HepG2 (cell line): ENCODE data around the gene SNAP29. TPM values are rescaled to one million over a fixed set of nuclear protein-coding genes. Genes with fewer than 3 reads are reported as not detected.
"Not testable (repeated sequence)": the region's sequence is repeated elsewhere in the genome, so short reads cannot be mapped to it uniquely, and the experiment has no call there.

Experiments used
- ATAC-seq: fragments of 200-7000 bp; cut with Tn5 transposase; 3 replicates; pipeline ENCODE4 v1.9.1; 2020; ENCODE audit warnings: mild to moderate bottlenecking, moderate library complexity
- BruUV-seq: library from RNA; stranded (reverse); fragments of 400-500 nt; replicated peaks from 2 replicates; lab custom pipeline; 2021; lab: Mats Ljungman, UMichigan
- CTCF ChIA-PET: fragments of 300-600 bp; formaldehyde crosslinking; extraction: SDS; loops from one replicate; lab custom pipeline; 2021; ENCODE audit warnings: low total read pairs, inconsistent platforms, low intra/inter-chr PET ratio; lab: Yijun Ruan, JAX
- POLR2A ChIA-PET: fragments of 350-600 bp; sonication (Branson Sonifier 250); formaldehyde crosslinking; loops from one replicate; lab custom pipeline; 2020; ENCODE audit warnings: antibody characterized with exemption, inconsistent platforms; lab: Yijun Ruan, JAX
- DNase-seq: peaks from one replicate; pipeline ENCODE4 v3.0.0-alpha.2; 2015; ENCODE audit warnings: low spot score
- FAIRE-seq: peaks from 3 replicates; lab custom pipeline; 2011; peaks lifted over from hg19 to GRCh38; lab: Jason Lieb, UNC
- H2AFZ ChIP-seq: one replicate; pipeline ENCODE4 v1.6.1; 2011; ENCODE audit warnings: low read length, inconsistent platforms
- H3K27ac ChIP-seq: fragments of 300-600 bp; 3 replicates; pipeline ENCODE4 v1.8.0; 2011; ENCODE audit warnings: mixed run types, mild to moderate bottlenecking, mixed read lengths, low read length, inconsistent platforms; ENCODE audit not compliant: insufficient read depth; ENCODE audit errors: extremely low read length
- H3K27me3 ChIP-seq, 2 experiments: fragments of 200-600 bp in 1 of 2; 2 replicates in 1 of 2; 3 replicates in 1 of 2; pipeline versions ENCODE4 v1.6.0 to v1.8.0; 2011; ENCODE audit warnings: low read length in 2 of 2, mild to moderate bottlenecking in 2 of 2, moderate library complexity in 2 of 2, inconsistent platforms in 1 of 2; ENCODE audit not compliant: insufficient read depth in 2 of 2, control insufficient read depth in 1 of 2
- H3K36me3 ChIP-seq, 2 experiments: fragments of 200-600 bp in 1 of 2; replicated peaks in 1 of 2; 2 replicates in 1 of 2; 3 replicates in 1 of 2; pipeline versions ENCODE4 v1.5.1 to v1.8.0; 2011; ENCODE audit warnings: low read length in 2 of 2, inconsistent platforms in 1 of 2; ENCODE audit not compliant: insufficient read depth in 2 of 2, control insufficient read depth in 1 of 2
- H3K4me1 ChIP-seq: 2 replicates; pipeline ENCODE4 v1.5.1; 2012; ENCODE audit warnings: low read length, inconsistent platforms; ENCODE audit not compliant: insufficient read depth
- H3K4me2 ChIP-seq: 2 replicates; pipeline ENCODE4 v1.6.0; 2011; ENCODE audit warnings: low read depth, low read length, inconsistent platforms
- H3K4me3 ChIP-seq, 3 experiments: fragments of 200-600 bp in 1 of 3; sonication (generic), shearing (Covaris generic) in 1 of 3; replicated peaks in 1 of 3; 2 replicates each; pipeline ENCODE4 v1.5.1; 2011 to 2016; ENCODE audit warnings: low read length in 3 of 3, inconsistent platforms in 2 of 3, low read depth in 2 of 3, mild to moderate bottlenecking in 2 of 3, control low read depth in 1 of 3, mixed read lengths in 1 of 3; ENCODE audit not compliant: insufficient read depth in 1 of 3
- H3K79me2 ChIP-seq: one replicate; pipeline ENCODE4 v1.6.1; 2011; ENCODE audit warnings: low read length, inconsistent platforms; ENCODE audit not compliant: insufficient read depth
- H3K9ac ChIP-seq: 2 replicates; pipeline ENCODE4 v1.6.0; 2011; ENCODE audit warnings: mild to moderate bottlenecking, low read depth, low read length, inconsistent platforms; ENCODE audit not compliant: insufficient read depth
- H3K9me3 ChIP-seq: 2 replicates; pipeline ENCODE4 v1.5.1; 2012; ENCODE audit warnings: mild to moderate bottlenecking, low read length
- H4K20me1 ChIP-seq: 2 replicates; pipeline ENCODE4 v1.6.0; 2011; ENCODE audit warnings: inconsistent platforms, mild to moderate bottlenecking, low read length, moderate library complexity; ENCODE audit not compliant: insufficient read depth
- CENPX ChIP-seq: sonication (generic); formaldehyde crosslinking; IDR thresholded peaks from 2 replicates; pipeline ENCODE4 v1.9.0; 2021; ENCODE audit warnings: mild to moderate bottlenecking, missing genetic modification reagents, moderate library complexity
- NBN ChIP-seq: fragments of 450-650 bp; conservative IDR thresholded peaks from 2 replicates; pipeline ENCODE4 v1.6.1; 2017
- PREB ChIP-seq: sonication (generic); formaldehyde crosslinking; IDR thresholded peaks from 2 replicates; pipeline ENCODE4 v1.4.0; 2020; ENCODE audit warnings: missing genetic modification reagents
- SPEN ChIP-seq: sonication (generic); formaldehyde crosslinking; IDR thresholded peaks from 2 replicates; pipeline ENCODE4 v1.5.1; 2020; ENCODE audit warnings: low read depth, mild to moderate bottlenecking, missing genetic modification reagents
- ZNF337 ChIP-seq: sonication (generic); formaldehyde crosslinking; IDR thresholded peaks from 2 replicates; pipeline ENCODE4 v1.5.1; 2020; ENCODE audit warnings: missing genetic modification reagents, low read depth, mild to moderate bottlenecking, borderline replicate concordance
- ZNF703 ChIP-seq: sonication (generic); formaldehyde crosslinking; IDR thresholded peaks from 2 replicates; pipeline ENCODE4 v1.5.1; 2020; ENCODE audit warnings: missing genetic modification reagents, mild to moderate bottlenecking, moderate library complexity, borderline replicate concordance
- WGBS: methylation state at CpG from one replicate; pipeline ENCODE4 v1.1.6; 2017; ENCODE audit warnings: low lambda C conversion rate; 5-methylcytosine and 5-hydroxymethylcytosine counted together
- in situ Hi-C: cut with HindIII; loops from 2 replicates; pipeline ENCODE4 v1.10.0; 2017; ENCODE audit warnings: low pct_unique_long_range_greater_than_20kb; ENCODE audit not compliant: extremely low pct_ligation_motif_present
- intact Hi-C: fragments of 100-400 bp; cut with micrococcal nuclease; formaldehyde crosslinking; loops from one replicate; pipeline ENCODE4 v1.10.0; 2022; ENCODE audit not compliant: unreplicated experiment
- polyA plus RNA-seq, 8 experiments: library from polyadenylated mRNA; depleted of rRNA in 3 of 8; stranded (reverse) in 7 of 8; unstranded in 1 of 8; fragments of >200 nt; fragmentation: Illumina TruSeq in 4 of 8; extraction: Trizol in 4 of 8; gene quantifications; 2 replicates each; pipeline versions ENCODE4 v1.2.1 to v1.2.3, GENCODE V29; 2011 to 2016; ENCODE audit warnings: low read depth in 4 of 8, missing spikeins in 1 of 8, mixed read lengths in 1 of 8; ENCODE audit not compliant: insufficient read depth in 1 of 8
- total RNA-seq, 5 experiments: library from RNA; depleted of rRNA; stranded (reverse); fragments of >200 nt; fragmentation: Illumina TruSeq; extraction: Trizol; gene quantifications; 2 replicates each; pipeline ENCODE4 v1.2.3, GENCODE V29; 2016; ENCODE audit warnings: low read depth in 1 of 5

SNAP29 gene
- total and polyA plus RNA-seq, 2 of the 13 experiments (the other 11 are each of a cell fraction or from before 2014, with no cell fraction given): 12.3 to 30.7 TPM

GRCh38 chr22:20836987-20837823 is 21.6 kb upstream of the SNAP29 start:
- in situ Hi-C loops (no loop called here), intact Hi-C loops (no loop called here)
- Histone ChIP-seq H3K4me3 (no peak overlapping the region), H3K27ac (no peak overlapping the region), H3K79me2 (peaks cover 34% of the 10 kb centered on the region), H3K27me3 (no peaks in the 10 kb centered on the region), H2AFZ (no peak overlapping the region), H3K4me1 (peaks cover 24% of the 10 kb centered on the region), H3K9me3 (no peaks in the 10 kb centered on the region), H3K4me2 (no peak overlapping the region)
- DNase-seq: no peak
- ChIA-PET POLR2A (no interaction called here), CTCF (no interaction called here)
- no peak for ATAC-seq
- 100% methylated on average over 2 of the region's 2 CpGs for WGBS
- TF ChIP-seq SPEN (CRISPR knock-in tag) (no peak), NBN (no peak), CENPX (no peak), PREB (CRISPR knock-in tag) (no peak), ZNF703 (CRISPR knock-in tag) (no peak), ZNF337 (no peak)
- TF ChIP-seq, all 625 proteins: peak for 0
- H3K9ac ChIP-seq: no peak overlapping the region
- H4K20me1 ChIP-seq: no peaks in the 10 kb centered on the region
- peaks cover 6 to 18% of the 10 kb centered on the region in 2 experiments; a peak in 4 of 5 replicates for H3K36me3 ChIP-seq
- no peak for FAIRE-seq
- no TSS peak for BruUV-seq

- in situ Hi-C loops, intact Hi-C loops, DNase-seq, H3K27me3 ChIP-seq, H3K9ac ChIP-seq, FAIRE-seq, H3K9me3 ChIP-seq, BruUV-seq, H3K4me2 ChIP-seq, CTCF ChIA-PET, ATAC-seq, POLR2A ChIA-PET, H3K36me3 ChIP-seq, H2AFZ ChIP-seq, H3K4me3 ChIP-seq, H3K27ac ChIP-seq, H4K20me1 ChIP-seq: not testable (repeated sequence)
- WGBS: 99% methylated on average over 10 of the region's 10 CpGs
- peaks cover 36% of the 10 kb centered on the region for H3K4me1 ChIP-seq
- H3K79me2 ChIP-seq: peaks cover 50% of the 10 kb centered on the region
These were observed 19.5 kb upstream of the SNAP29 start for GRCh38 chr22:20839354-20839753.
